ENCODE measurements around the gene NUBPL. TPM values are rescaled to one million over a fixed set of nuclear protein-coding genes. Genes with fewer than 3 reads are reported as not detected.

NUBPL gene
- polyA plus RNA-seq, 2 of the 4 experiments (the other 2 are of a cell fraction), result 7.6 to 14.1 TPM

DNA sequence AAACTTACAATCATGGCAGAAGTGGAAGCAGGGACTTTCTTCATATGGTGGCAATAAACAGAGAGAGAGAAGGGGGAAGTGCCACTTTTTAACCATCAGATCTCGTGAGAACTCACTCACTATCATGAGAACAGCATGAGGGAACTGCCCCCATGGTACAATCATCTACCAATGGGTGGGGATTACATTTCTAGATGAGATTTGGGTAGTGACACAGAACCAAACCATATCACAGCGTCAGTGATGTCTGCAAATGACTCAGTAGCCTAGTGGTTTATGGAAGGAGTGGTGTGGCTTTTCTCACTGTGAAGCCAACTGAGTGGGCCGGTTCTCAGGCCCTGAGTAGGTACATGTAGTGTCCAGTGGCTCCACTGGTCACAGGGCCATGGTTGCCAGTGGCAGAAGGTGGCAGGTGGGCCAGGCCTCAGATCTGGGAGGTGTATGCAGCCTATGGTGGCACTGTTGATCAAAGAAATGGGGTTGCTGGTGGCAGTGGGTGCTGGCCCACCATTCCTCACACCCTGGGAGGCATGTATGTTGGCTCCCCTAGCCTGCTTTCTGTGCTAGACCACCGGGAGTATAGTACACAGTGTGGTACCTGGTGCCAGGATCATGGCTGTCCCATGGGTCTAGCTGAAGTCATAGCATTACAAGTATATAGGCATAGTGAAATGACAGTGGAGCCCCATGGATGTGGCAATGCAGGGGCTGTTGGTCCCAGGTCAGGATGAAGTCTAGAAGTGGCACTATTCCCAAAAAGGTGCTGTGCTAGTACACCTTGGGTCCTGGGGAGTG is 191.9 kb downstream of the NUBPL start:
- 41% methylated on average over 4 of the region's 4 CpGs for WGBS (ENCODE audit: missing lambda C conversion rate)
- no peak overlapping the region for H3K27ac ChIP-seq

GRCh38 chr14:31758941-31759340 is 197.7 kb downstream of the NUBPL start:
- TF ChIP-seq ZC3H11A (IDR thresholded peaks at IDR 0.05), result no peak
- TF ChIP-seq PBX3 (IDR thresholded peaks at IDR 0.05), result no peak
- no peak for TF ChIP-seq HDAC2 (IDR thresholded peaks at IDR 0.05)
- TF ChIP-seq NFE2L2 (conservative IDR thresholded peaks at IDR 0.05; ENCODE audit: low read length), result no peak
- TF ChIP-seq ZSCAN20 (CRISPR knock-in tag; IDR thresholded peaks at IDR 0.05), result no peak
- TF ChIP-seq NR3C1 (IDR thresholded peaks at IDR 0.05), result no peak
- TF ChIP-seq, protein P1, sequence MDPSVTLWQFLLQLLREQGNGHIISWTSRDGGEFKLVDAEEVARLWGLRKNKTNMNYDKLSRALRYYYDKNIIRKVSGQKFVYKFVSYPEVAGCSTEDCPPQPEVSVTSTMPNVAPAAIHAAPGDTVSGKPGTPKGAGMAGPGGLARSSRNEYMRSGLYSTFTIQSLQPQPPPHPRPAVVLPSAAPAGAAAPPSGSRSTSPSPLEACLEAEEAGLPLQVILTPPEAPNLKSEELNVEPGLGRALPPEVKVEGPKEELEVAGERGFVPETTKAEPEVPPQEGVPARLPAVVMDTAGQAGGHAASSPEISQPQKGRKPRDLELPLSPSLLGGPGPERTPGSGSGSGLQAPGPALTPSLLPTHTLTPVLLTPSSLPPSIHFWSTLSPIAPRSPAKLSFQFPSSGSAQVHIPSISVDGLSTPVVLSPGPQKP (IDR thresholded peaks at IDR 0.05; ENCODE audit: low read depth, low read length), result no peak
- no peak for TF ChIP-seq USF2 (IDR thresholded peaks at IDR 0.05)
- TF ChIP-seq GATA3 (IDR thresholded peaks at IDR 0.05; ENCODE audit: borderline replicate concordance), result no peak
- no peak for TF ChIP-seq MAZ (IDR thresholded peaks at IDR 0.05; ENCODE audit: borderline replicate concordance, low read depth, low read length)
- no peak for TF ChIP-seq SREBF2 (IDR thresholded peaks at IDR 0.05)
- TF ChIP-seq ZFP36 (IDR thresholded peaks at IDR 0.05; ENCODE audit: borderline replicate concordance, partially characterized antibody), result no peak
- POLR2A ChIA-PET, result no interaction called here
- no peak overlapping the region for H3K4me2 ChIP-seq
- no peaks in the 10 kb centered on the region for H3K9me3 ChIP-seq
- whole genome bisulfite sequencing (ENCODE audit: missing lambda C conversion rate), result 55% methylated on average over 3 of the region's 3 CpGs
- DNase-seq (ENCODE audit: low read depth in 1 of 2, low spot score in 1 of 2) (no peak), ATAC-seq (no peak), FAIRE-seq (no peak)
- no peaks in the 10 kb centered on the region for H3K4me1 ChIP-seq
- no peak overlapping the region for H3K27ac ChIP-seq
- no peak overlapping the region for H3K4me3 ChIP-seq
- CTCF ChIA-PET, result interaction anchor here (1.2 kb wide), 1 partner anchor 18 kb away, joined by 4 read pairs; no protein-coding TSS in a partner anchor

More for the DNA sequence above, 191.9 kb downstream of the NUBPL start:
- FAIRE-seq, result no peak
- H3K4me3 ChIP-seq, result no peak overlapping the region
- CTCF ChIA-PET, result no interaction called here
- TF ChIP-seq ESRRA (IDR thresholded peaks at IDR 0.05; ENCODE audit: borderline replicate concordance, low read length) (no peak), POLR2AphosphoS2 (conservative IDR thresholded peaks at IDR 0.05; ENCODE audit: low read length) (no peak)
- no peak overlapping the region for H3K4me2 ChIP-seq
- no peak for DNase-seq (ENCODE audit: low read depth in 1 of 2, low spot score in 1 of 2)
- ATAC-seq, result no peak
- H3K4me1 ChIP-seq, result no peaks in the 10 kb centered on the region
- POLR2A ChIA-PET, result no interaction called here
- H3K9me3 ChIP-seq, result peaks cover 6% of the 10 kb centered on the region; the same call in 1 of the 3 replicates

DNA sequence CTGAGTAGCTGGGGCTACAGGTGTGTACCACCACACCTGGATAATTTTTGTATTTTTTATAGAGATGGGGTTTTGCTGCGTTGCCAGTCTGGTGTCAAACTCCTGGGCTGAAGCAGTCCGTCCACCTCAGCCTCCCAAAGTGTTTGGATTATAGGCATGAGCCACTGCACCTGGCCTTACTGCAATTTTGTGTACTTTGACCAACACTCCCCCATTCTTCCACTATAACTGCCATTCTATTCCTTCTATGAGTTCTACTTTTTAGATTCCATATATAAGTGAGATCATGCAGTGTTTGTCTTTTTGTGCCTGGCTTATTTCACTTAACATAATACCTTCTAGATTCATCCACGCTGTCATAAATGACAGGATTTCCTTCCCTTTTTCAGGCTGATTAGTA is 199.1 kb downstream of the NUBPL start:
- CTCF ChIA-PET, result interaction anchor here (0.7 kb wide), 1 partner anchor 183 kb away, joined by 3 read pairs; no protein-coding TSS in a partner anchor
- H3K4me3 ChIP-seq, result no peak overlapping the region
- WGBS (ENCODE audit: missing lambda C conversion rate), result 59% methylated on average over 3 of the region's 3 CpGs
- no peak overlapping the region for H3K4me2 ChIP-seq
- DNase-seq (ENCODE audit: low read depth in 1 of 2, low spot score in 1 of 2) (no peak), FAIRE-seq (no peak), ATAC-seq (no peak)
- H3K9me3 ChIP-seq, result no peaks in the 10 kb centered on the region
- no peaks in the 10 kb centered on the region for H3K4me1 ChIP-seq
- TF ChIP-seq NFE2L2 (conservative IDR thresholded peaks at IDR 0.05; ENCODE audit: low read length), result no peak
- TF ChIP-seq TFCP2L1 (CRISPR knock-in tag; IDR thresholded peaks at IDR 0.05), result no peak
- TF ChIP-seq ZFP36 (IDR thresholded peaks at IDR 0.05; ENCODE audit: borderline replicate concordance, partially characterized antibody), result no peak
- no peak for TF ChIP-seq ATOH8 (CRISPR knock-in tag; IDR thresholded peaks at IDR 0.05; ENCODE audit: low read depth)
- TF ChIP-seq ZSCAN20 (CRISPR knock-in tag; IDR thresholded peaks at IDR 0.05), result no peak
- no peak for TF ChIP-seq PHF8 (IDR thresholded peaks at IDR 0.05; ENCODE audit: borderline replicate concordance, low read depth)
- no peak for TF ChIP-seq REST (IDR thresholded peaks at IDR 0.05)
- TF ChIP-seq MAX (IDR thresholded peaks at IDR 0.05), result no peak
- TF ChIP-seq HMGXB4 (CRISPR knock-in tag; IDR thresholded peaks at IDR 0.05; ENCODE audit: borderline replicate concordance), result no peak
- TF ChIP-seq RCOR1 (IDR thresholded peaks at IDR 0.05; ENCODE audit: low read depth, low read length), result no peak
- no peak for TF ChIP-seq JUNB (IDR thresholded peaks at IDR 0.05)
- H3K27ac ChIP-seq, result no peak overlapping the region
- POLR2A ChIA-PET, result no interaction called here

Measured in A549 (cell line).